Prostate gland (tissue), 2 donors: ENCODE data around the gene FRMD4A.

Experiments
- CTCF ChIP-seq, 4 experiments: fragments of 200-600 bp in 2 of 4; fragments of 450-650 bp in 2 of 4; sonication (generic) in 2 of 4; IDR thresholded peaks; 1 replicate in 3 of 4; 2 replicates in 1 of 4; pipeline ENCODE4 v1.5.1; 2016 to 2019; ENCODE audit warnings: antibody characterized with exemption in 4 of 4, mild to moderate bottlenecking in 2 of 4, moderate library complexity in 2 of 4
- POLR2A ChIP-seq: fragments of 450-650 bp; IDR thresholded peaks from one replicate; pipeline ENCODE4 v1.6.1; 2016; ENCODE audit warnings: antibody characterized with exemption, mild to moderate bottlenecking
- POLR2AphosphoS5 ChIP-seq: sonication (generic); formaldehyde crosslinking; IDR thresholded peaks from one replicate; pipeline ENCODE4 v1.6.1; 2017; ENCODE audit warnings: antibody characterized with exemption

- TF ChIP-seq POLR2A (no peak), CTCF (IDR thresholded peaks at IDR 0.05) (no peak), POLR2AphosphoS5 (no peak)
These were observed 546.7 kb downstream of the FRMD4A start for GRCh38 chr10:13784067-13784466.
